Activated B cell treated with CpG ODN at 0.5 μM for 24 hours (primary cell): ENCODE results near the gene MYBL2. TPM values are rescaled to one million over a fixed set of nuclear protein-coding genes. Genes with fewer than 3 reads are reported as not detected.

ENCODE experiments used
- ATAC-seq: fragments of 200-7000 bp; cut with Tn5 transposase; one replicate; pipeline ENCODE4 v1.10.0; 2021; ENCODE audit warnings: low read depth, mild to moderate bottlenecking, moderate library complexity
- CTCF ChIA-PET: fragments of 350-600 bp; sonication (Branson Sonifier 250); formaldehyde crosslinking; loops from one replicate; lab custom pipeline; 2021; ENCODE audit warnings: antibody characterized with exemption; lab: Charles Lee
- POLR2A ChIA-PET: fragments of 350-600 bp; sonication (Branson Sonifier 250); formaldehyde crosslinking; loops from one replicate; lab custom pipeline; 2021; ENCODE audit warnings: antibody characterized with exemption; lab: Charles Lee
- DNase-seq: peaks from one replicate; pipeline ENCODE4 v3.0.0; 2022
- H3K27ac Mint-ChIP-seq: one replicate; pipeline ENCODE4 v1.8.0; 2020; ENCODE audit warnings: mixed read lengths
- H3K27me3 Mint-ChIP-seq: one replicate; pipeline ENCODE4 v1.8.0; 2021; ENCODE audit warnings: mixed read lengths
- H3K36me3 Mint-ChIP-seq: one replicate; pipeline ENCODE4 v1.8.0; 2021; ENCODE audit warnings: low read depth, mixed read lengths
- H3K4me1 Mint-ChIP-seq: one replicate; pipeline ENCODE4 v1.8.0; 2021; ENCODE audit warnings: mixed read lengths
- H3K4me3 Mint-ChIP-seq: one replicate; pipeline ENCODE4 v1.8.0; 2020; ENCODE audit warnings: mild to moderate bottlenecking, mixed read lengths
- H3K9me3 Mint-ChIP-seq: one replicate; pipeline ENCODE4 v1.8.0; 2020; ENCODE audit warnings: mixed read lengths
- intact Hi-C: fragments of 100-400 bp; cut with micrococcal nuclease; formaldehyde crosslinking; loops from one replicate; pipeline ENCODE4 v1.15.1; 2024
- total RNA-seq: library from RNA; stranded (reverse); gene quantifications from 2 replicates; pipeline ENCODE4 v1.2.3, GENCODE V29; 2022
- TF ChIP-seq, protein P1 (sequence below): fragments of 200-600 bp; IDR thresholded peaks from one replicate; pipeline ENCODE4 v1.8.0; 2022; ENCODE audit warnings: antibody characterized with exemption, mild to moderate bottlenecking

Gene MYBL2
- total RNA-seq, 1 donor from 2014 or later, result 102 TPM

DNA sequence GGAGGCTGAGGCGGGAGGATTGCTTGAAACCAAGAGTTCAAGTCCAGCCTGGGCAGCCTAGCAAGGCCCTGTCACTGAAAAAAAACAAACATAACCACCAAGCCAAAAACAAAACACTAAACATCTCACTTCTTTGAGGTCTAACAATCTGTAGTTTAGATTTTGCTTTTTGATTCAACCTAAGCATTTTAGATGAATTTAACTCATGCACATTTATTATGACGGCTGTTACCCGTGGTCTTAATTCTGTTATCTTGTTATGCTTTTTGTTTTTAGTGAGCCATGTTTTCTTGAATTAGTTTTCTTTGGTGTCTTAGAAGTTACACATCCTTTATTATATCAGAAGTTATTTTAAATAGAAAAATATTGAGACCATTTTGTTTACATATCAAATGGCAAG lies 73.7 kb downstream of the MYBL2 start:
- H3K9me3 Mint-ChIP-seq, result no peaks in the 10 kb centered on the region
- ATAC-seq (no peak), DNase-seq (no peak)
- H3K4me3 Mint-ChIP-seq, result no peak overlapping the region
- H3K36me3 Mint-ChIP-seq, result no peaks in the 10 kb centered on the region
- ChIA-PET CTCF (no interaction called here), POLR2A (interaction anchor here (0.6 to 1.5 kb wide), 2 partner anchors 11 to 22 kb away, joined by 3 read pairs; no protein-coding TSS in a partner anchor)
- intact Hi-C loops, result no loop called here
- H3K4me1 Mint-ChIP-seq, result peaks cover 23% of the 10 kb centered on the region
- TF ChIP-seq, protein P1, sequence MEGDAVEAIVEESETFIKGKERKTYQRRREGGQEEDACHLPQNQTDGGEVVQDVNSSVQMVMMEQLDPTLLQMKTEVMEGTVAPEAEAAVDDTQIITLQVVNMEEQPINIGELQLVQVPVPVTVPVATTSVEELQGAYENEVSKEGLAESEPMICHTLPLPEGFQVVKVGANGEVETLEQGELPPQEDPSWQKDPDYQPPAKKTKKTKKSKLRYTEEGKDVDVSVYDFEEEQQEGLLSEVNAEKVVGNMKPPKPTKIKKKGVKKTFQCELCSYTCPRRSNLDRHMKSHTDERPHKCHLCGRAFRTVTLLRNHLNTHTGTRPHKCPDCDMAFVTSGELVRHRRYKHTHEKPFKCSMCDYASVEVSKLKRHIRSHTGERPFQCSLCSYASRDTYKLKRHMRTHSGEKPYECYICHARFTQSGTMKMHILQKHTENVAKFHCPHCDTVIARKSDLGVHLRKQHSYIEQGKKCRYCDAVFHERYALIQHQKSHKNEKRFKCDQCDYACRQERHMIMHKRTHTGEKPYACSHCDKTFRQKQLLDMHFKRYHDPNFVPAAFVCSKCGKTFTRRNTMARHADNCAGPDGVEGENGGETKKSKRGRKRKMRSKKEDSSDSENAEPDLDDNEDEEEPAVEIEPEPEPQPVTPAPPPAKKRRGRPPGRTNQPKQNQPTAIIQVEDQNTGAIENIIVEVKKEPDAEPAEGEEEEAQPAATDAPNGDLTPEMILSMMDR, result no peak
- H3K27ac Mint-ChIP-seq, result no peak overlapping the region
- H3K27me3 Mint-ChIP-seq, result no peaks in the 10 kb centered on the region

DNA sequence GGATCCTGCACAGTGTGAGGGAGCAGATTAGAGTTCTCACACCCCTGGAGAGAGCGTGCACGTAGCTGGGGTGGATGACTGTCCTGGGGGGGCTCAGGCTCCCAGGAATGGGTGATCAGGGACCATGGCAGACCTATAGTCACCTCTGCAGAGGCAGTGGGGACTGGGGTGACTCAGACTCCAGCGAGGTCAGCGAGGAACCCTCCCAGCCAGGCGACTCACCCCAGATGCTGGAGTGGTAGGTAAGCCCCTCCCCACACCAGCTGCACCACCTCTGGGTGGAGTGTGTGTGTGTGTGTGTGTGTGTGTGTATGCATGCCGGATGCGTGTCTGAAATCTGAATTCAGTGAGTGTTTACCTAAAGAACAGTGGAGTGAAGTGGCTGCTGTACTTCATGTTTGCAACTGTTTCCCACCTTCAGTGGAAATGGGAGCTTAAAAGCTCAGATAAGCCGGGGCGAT lies 77.3 kb downstream of the MYBL2 start:
- ChIA-PET CTCF (no interaction called here), POLR2A (interaction anchor here (0.6 kb wide), 1 partner anchor 62 kb away, joined by 5 read pairs; no protein-coding TSS in a partner anchor)
- Mint-ChIP-seq H3K27ac (no peak overlapping the region), H3K27me3 (no peaks in the 10 kb centered on the region), H3K9me3 (no peaks in the 10 kb centered on the region), H3K4me3 (no peak overlapping the region), H3K4me1 (peaks cover 8% of the 10 kb centered on the region), H3K36me3 (no peaks in the 10 kb centered on the region)
- no peak for ATAC-seq
- TF ChIP-seq, protein P1, result no peak
- intact Hi-C loops, result no loop called here
- no peak for DNase-seq

DNA sequence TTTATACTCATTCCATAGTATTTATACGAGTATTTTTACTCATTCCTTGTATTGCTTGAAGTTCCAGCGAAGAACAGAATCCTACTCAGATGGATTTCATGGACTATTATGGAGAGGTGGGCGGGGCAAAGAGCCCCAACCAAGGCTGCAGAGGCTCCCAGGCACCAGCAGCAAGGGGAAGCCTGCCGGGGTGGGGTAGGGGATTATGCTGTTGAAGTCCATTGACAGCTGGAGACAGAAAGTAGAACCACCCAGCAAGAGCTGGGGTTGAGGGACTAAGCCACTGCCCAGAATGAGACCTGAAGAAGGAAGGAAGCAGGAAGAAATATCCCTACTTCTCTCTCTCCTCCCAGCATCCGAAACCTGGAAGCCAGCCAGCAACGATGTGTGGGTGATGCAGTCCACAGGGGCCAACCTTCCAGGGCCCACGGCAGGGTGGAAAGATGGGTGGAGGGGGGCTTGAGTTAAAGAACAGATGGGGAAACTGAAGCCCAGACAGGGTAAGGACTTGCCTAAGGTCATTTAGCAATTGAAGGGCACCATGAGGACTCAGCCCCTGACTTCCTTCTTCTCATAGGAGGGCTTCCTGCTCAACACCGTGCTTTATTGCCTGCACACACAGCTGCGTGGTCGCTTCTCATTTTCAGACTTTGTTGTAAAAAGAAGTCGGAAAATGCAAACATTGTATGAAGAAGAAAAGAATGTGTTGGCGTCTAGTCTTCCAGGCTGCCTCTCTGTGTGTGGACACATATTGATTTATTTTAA lies 78.2 kb downstream of the MYBL2 start:
- intact Hi-C loops, result no loop called here
- CTCF ChIA-PET, result no interaction called here
- POLR2A ChIA-PET, result interaction anchor here (0.6 to 1.0 kb wide), 2 partner anchors 8 to 63 kb away, joined by 5 read pairs; no protein-coding TSS in a partner anchor
- peak; percentile 56 for ATAC-seq
- H3K4me1 Mint-ChIP-seq, result peaks cover 15% of the 10 kb centered on the region
- DNase-seq, result no peak
- no peak overlapping the region for H3K27ac Mint-ChIP-seq
- H3K9me3 Mint-ChIP-seq, result no peaks in the 10 kb centered on the region
- TF ChIP-seq, protein P1, result no peak
- no peak overlapping the region for H3K4me3 Mint-ChIP-seq
- H3K27me3 Mint-ChIP-seq, result no peaks in the 10 kb centered on the region
- H3K36me3 Mint-ChIP-seq, result no peaks in the 10 kb centered on the region

DNA sequence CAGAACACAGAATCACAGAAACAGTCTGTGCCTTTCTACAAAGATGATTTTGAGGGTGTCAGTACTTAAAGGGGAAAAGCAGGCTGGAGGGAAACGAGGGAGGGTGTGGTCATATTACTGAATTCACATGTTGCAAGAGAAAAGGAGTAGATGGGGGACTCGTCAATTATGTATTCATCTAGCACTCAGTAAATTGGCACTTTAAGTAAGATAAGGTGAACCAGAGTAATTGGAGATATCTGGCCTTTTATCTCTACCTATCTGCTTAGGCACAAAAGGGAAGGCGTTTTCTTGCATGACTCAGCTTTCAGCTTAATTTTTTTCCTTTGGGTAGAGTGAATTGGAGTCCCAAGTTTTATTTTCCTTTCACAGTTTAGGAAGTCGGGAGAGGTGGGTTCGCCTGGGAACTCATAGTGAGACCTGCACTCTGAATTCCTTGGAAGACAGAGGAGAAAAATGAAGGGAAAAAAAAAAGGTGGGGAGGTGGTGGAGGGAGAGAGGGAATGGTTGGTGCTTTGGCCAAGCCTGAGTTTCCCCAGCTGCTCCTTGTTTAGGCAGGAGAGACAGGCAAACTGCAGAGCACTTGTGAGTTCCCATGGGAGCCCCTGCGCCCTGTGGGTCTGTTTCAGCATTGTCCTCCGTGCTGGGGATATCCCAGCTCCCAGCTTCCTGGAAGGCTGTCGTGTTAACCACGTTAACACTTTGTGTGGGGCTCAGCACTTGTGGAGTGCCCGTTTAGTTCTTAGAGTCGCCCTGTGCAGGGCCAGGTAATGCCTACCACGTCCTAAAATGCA lies 79.6 kb downstream of the MYBL2 start:
- CTCF ChIA-PET, result no interaction called here
- POLR2A ChIA-PET, result interaction anchor here (0.7 kb wide), 1 partner anchor 30 kb away, joined by 3 read pairs; no protein-coding TSS in a partner anchor
- Mint-ChIP-seq H3K36me3 (no peaks in the 10 kb centered on the region), H3K9me3 (no peaks in the 10 kb centered on the region), H3K4me1 (peaks cover 25% of the 10 kb centered on the region), H3K4me3 (no peak overlapping the region), H3K27ac (no peak overlapping the region), H3K27me3 (no peaks in the 10 kb centered on the region)
- intact Hi-C loops, result no loop called here
- TF ChIP-seq, protein P1, result no peak
- DNase-seq (no peak), ATAC-seq (no peak)
